K562 (cell line): ENCODE measurements around the gene DYSF.

Experiments
- ATF1 ChIP-seq, 2 experiments: fragments of 450-650 bp in 1 of 2; IDR thresholded peaks; 2 replicates each; pipeline ENCODE4 v1.6.1; 2016; ENCODE audit warnings: missing compliant biosample characterization in 1 of 2, missing genetic modification characterization in 1 of 2
- GATAD2B ChIP-seq: fragments of 450-650 bp; IDR thresholded peaks from 2 replicates; pipeline ENCODE4 v1.6.1; 2017; ENCODE audit warnings: mild to moderate bottlenecking, borderline replicate concordance
- KDM5B ChIP-seq: fragments of 200-600 bp; sonication (generic); IDR thresholded peaks from 2 replicates; pipeline ENCODE4 v1.6.1; 2012; ENCODE audit warnings: low read depth, mild to moderate bottlenecking, moderate library complexity, low read length, control low read depth, inconsistent platforms; ENCODE audit not compliant: insufficient replicate concordance
- NFIC ChIP-seq: fragments of 450-650 bp; IDR thresholded peaks from 2 replicates; pipeline ENCODE4 v1.6.1; 2017; ENCODE audit warnings: mild to moderate bottlenecking, inconsistent platforms
- POLR2A ChIP-seq: fragments of 450-650 bp; conservative IDR thresholded peaks from 2 replicates; pipeline ENCODE4 v1.6.1; 2016
- PTBP1 ChIP-seq: fragments of 200-400 bp; formaldehyde crosslinking; IDR thresholded peaks from 2 replicates; pipeline ENCODE4 v1.6.1; 2017; ENCODE audit warnings: low read depth, low read length
- SMARCC2 ChIP-seq: fragments of 450-650 bp; IDR thresholded peaks from 2 replicates; pipeline ENCODE4 v1.6.1; 2017; ENCODE audit warnings: antibody characterized with exemption, moderate library complexity, mild to moderate bottlenecking, low read depth
- TAF1 ChIP-seq: IDR thresholded peaks from 2 replicates; pipeline ENCODE4 v1.6.1; 2011; ENCODE audit warnings: mild to moderate bottlenecking, low read length, moderate library complexity; ENCODE audit not compliant: insufficient read depth, control insufficient read depth, severe bottlenecking; ENCODE audit errors: extremely low read depth
- ZNF197 ChIP-seq: fragments of 200-800 bp; sonication (Bioruptor generic); IDR thresholded peaks from 2 replicates; pipeline ENCODE4 v1.6.1; 2016; ENCODE audit warnings: low read depth, missing genetic modification characterization, missing compliant biosample characterization
- TF ChIP-seq, protein P1 (sequence below), 2 experiments: fragments of 450-650 bp; formaldehyde crosslinking in 1 of 2; IDR thresholded peaks; 2 replicates each; pipeline versions ENCODE4 v1.4.0 to v1.6.1; 2014 to 2020; ENCODE audit warnings: mild to moderate bottlenecking in 2 of 2, borderline replicate concordance in 1 of 2, low read depth in 1 of 2
- TF ChIP-seq, protein P2 (sequence below): IDR thresholded peaks from 3 replicates; pipeline ENCODE4 v1.6.1; 2011; ENCODE audit warnings: borderline replicate concordance, mild to moderate bottlenecking; ENCODE audit not compliant: insufficient read length, insufficient read depth
- TF ChIP-seq, protein P3 (sequence below): fragments of 250-450 bp; sonication (Bioruptor Pico); IDR thresholded peaks from 2 replicates; pipeline ENCODE4 v1.5.0; 2021
- TF ChIP-seq, protein P4 (sequence below): sonication (generic); formaldehyde crosslinking; IDR thresholded peaks from 2 replicates; pipeline ENCODE4 v1.9.0; 2022; ENCODE audit warnings: mild to moderate bottlenecking, missing genetic modification reagents
- TF ChIP-seq, protein P5 (sequence below), 3 experiments: IDR thresholded peaks in 2 of 3; conservative IDR thresholded peaks in 1 of 3; 2 replicates each; pipeline ENCODE4 v1.5.1; 2011 to 2012; ENCODE audit warnings: low read length in 3 of 3, mild to moderate bottlenecking in 3 of 3, control low read depth in 2 of 3, improper control_type of control experiment in 1 of 3, inconsistent platforms in 1 of 3, low read depth in 1 of 3, mixed read lengths in 1 of 3, moderate library complexity in 1 of 3; ENCODE audit not compliant: insufficient read depth in 2 of 3

DNA sequence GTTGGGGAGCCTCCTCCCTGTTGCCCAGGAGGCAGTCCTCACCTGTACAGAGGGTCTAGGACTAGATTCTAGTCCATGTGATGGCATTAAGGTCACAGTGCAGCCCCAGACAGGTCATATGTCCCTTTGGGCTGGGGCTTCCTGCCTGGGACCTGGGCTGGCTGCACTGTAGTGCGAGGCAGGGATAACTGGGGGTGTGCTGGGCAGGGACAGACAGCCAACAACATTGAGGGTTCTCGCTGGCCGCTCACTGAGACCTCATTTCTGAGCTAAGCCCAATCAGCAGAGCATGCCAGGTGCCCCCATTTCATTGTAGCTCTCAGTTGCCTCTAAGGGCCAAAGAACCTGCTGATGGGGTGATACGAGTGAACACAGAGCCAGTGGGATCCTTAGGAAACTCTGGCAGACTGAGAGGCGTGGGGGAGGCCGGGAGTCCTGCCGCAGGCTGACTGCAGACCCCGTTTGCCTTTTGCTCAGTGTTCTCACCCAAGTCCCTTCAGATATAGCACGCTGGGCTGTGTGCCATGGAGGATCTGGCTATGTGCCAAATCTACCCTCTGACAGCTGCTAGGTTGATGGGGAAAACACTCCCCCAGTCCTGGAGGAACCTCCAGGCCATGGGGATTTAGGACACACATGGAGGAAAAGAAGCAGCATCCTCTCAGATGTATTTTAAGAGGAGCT, 51.9 kb downstream of the DYSF start:
- TF ChIP-seq SMARCC2: no peak
- TF ChIP-seq NFIC: peak; percentile 94
- TF ChIP-seq TAF1: no peak
- TF ChIP-seq, protein P1, sequence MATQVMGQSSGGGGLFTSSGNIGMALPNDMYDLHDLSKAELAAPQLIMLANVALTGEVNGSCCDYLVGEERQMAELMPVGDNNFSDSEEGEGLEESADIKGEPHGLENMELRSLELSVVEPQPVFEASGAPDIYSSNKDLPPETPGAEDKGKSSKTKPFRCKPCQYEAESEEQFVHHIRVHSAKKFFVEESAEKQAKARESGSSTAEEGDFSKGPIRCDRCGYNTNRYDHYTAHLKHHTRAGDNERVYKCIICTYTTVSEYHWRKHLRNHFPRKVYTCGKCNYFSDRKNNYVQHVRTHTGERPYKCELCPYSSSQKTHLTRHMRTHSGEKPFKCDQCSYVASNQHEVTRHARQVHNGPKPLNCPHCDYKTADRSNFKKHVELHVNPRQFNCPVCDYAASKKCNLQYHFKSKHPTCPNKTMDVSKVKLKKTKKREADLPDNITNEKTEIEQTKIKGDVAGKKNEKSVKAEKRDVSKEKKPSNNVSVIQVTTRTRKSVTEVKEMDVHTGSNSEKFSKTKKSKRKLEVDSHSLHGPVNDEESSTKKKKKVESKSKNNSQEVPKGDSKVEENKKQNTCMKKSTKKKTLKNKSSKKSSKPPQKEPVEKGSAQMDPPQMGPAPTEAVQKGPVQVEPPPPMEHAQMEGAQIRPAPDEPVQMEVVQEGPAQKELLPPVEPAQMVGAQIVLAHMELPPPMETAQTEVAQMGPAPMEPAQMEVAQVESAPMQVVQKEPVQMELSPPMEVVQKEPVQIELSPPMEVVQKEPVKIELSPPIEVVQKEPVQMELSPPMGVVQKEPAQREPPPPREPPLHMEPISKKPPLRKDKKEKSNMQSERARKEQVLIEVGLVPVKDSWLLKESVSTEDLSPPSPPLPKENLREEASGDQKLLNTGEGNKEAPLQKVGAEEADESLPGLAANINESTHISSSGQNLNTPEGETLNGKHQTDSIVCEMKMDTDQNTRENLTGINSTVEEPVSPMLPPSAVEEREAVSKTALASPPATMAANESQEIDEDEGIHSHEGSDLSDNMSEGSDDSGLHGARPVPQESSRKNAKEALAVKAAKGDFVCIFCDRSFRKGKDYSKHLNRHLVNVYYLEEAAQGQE (IDR thresholded peaks at IDR 0.05; ENCODE audit: borderline replicate concordance): no peak
- TF ChIP-seq, protein P1 (CRISPR knock-in tag; IDR thresholded peaks at IDR 0.05; ENCODE audit: low read depth): no peak
- no peak for TF ChIP-seq PTBP1
- TF ChIP-seq, protein P2, sequence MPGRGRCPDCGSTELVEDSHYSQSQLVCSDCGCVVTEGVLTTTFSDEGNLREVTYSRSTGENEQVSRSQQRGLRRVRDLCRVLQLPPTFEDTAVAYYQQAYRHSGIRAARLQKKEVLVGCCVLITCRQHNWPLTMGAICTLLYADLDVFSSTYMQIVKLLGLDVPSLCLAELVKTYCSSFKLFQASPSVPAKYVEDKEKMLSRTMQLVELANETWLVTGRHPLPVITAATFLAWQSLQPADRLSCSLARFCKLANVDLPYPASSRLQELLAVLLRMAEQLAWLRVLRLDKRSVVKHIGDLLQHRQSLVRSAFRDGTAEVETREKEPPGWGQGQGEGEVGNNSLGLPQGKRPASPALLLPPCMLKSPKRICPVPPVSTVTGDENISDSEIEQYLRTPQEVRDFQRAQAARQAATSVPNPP: no peak
- TF ChIP-seq ZNF197 (CRISPR knock-in tag): no peak
- TF ChIP-seq, protein P3, sequence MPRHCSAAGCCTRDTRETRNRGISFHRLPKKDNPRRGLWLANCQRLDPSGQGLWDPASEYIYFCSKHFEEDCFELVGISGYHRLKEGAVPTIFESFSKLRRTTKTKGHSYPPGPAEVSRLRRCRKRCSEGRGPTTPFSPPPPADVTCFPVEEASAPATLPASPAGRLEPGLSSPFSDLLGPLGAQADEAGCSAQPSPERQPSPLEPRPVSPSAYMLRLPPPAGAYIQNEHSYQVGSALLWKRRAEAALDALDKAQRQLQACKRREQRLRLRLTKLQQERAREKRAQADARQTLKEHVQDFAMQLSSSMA (CRISPR knock-in tag): no peak
- TF ChIP-seq, protein P4, sequence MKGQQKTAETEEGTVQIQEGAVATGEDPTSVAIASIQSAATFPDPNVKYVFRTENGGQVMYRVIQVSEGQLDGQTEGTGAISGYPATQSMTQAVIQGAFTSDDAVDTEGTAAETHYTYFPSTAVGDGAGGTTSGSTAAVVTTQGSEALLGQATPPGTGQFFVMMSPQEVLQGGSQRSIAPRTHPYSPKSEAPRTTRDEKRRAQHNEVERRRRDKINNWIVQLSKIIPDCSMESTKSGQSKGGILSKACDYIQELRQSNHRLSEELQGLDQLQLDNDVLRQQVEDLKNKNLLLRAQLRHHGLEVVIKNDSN: no peak
- TF ChIP-seq GATAD2B: no peak
- TF ChIP-seq POLR2A: no peak
- no peak for TF ChIP-seq ATF1 (CRISPR knock-in tag; IDR thresholded peaks at IDR 0.05)
- TF ChIP-seq ATF1 (tag; IDR thresholded peaks at IDR 0.05): no peak
- no peak for TF ChIP-seq KDM5B
- TF ChIP-seq, protein P5, sequence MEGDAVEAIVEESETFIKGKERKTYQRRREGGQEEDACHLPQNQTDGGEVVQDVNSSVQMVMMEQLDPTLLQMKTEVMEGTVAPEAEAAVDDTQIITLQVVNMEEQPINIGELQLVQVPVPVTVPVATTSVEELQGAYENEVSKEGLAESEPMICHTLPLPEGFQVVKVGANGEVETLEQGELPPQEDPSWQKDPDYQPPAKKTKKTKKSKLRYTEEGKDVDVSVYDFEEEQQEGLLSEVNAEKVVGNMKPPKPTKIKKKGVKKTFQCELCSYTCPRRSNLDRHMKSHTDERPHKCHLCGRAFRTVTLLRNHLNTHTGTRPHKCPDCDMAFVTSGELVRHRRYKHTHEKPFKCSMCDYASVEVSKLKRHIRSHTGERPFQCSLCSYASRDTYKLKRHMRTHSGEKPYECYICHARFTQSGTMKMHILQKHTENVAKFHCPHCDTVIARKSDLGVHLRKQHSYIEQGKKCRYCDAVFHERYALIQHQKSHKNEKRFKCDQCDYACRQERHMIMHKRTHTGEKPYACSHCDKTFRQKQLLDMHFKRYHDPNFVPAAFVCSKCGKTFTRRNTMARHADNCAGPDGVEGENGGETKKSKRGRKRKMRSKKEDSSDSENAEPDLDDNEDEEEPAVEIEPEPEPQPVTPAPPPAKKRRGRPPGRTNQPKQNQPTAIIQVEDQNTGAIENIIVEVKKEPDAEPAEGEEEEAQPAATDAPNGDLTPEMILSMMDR (IDR thresholded peaks at IDR 0.05 in 2 of 3, conservative IDR thresholded peaks at IDR 0.05 in 1 of 3; ENCODE audit: insufficient read depth in 2 of 3, low read depth in 1 of 3, low read length in 3 of 3): no peak
